H9 (cell line): Measurements from ENCODE around the gene NR2F2. TPM values are rescaled to one million over a fixed set of nuclear protein-coding genes. Genes with fewer than 3 reads are reported as not detected.

Experiments used
- DNase-seq: peaks from one replicate; pipeline ENCODE4 v3.0.0-alpha.2; 2017
- H2AFZ ChIP-seq: one replicate; pipeline ENCODE4 v1.6.1; 2013; ENCODE audit warnings: mild to moderate bottlenecking, low read length, control low read depth, moderate library complexity
- H2AK5ac ChIP-seq: 2 replicates; pipeline ENCODE4 v1.6.1; 2013; ENCODE audit warnings: low read length, control low read depth, mixed read lengths; ENCODE audit not compliant: insufficient read length
- H2BK120ac ChIP-seq: one replicate; pipeline ENCODE4 v1.6.1; 2013; ENCODE audit warnings: low read depth, mild to moderate bottlenecking, low read length, control low read depth, inconsistent platforms; ENCODE audit not compliant: poor library complexity, severe bottlenecking
- H2BK12ac ChIP-seq: 2 replicates; pipeline ENCODE4 v1.6.1; 2013; ENCODE audit warnings: low read length, control low read depth, mixed read lengths, low read depth; ENCODE audit not compliant: insufficient read length
- H2BK15ac ChIP-seq: 2 replicates; pipeline ENCODE4 v1.6.1; 2013; ENCODE audit warnings: low read depth, low read length, control low read depth
- H2BK20ac ChIP-seq: one replicate; pipeline ENCODE4 v1.6.1; 2013; ENCODE audit warnings: low read depth, mild to moderate bottlenecking, low read length, control low read depth, inconsistent platforms; ENCODE audit not compliant: poor library complexity, severe bottlenecking
- H2BK5ac ChIP-seq: 2 replicates; pipeline ENCODE4 v1.6.1; 2013; ENCODE audit warnings: low read length, control low read depth, mixed read lengths; ENCODE audit not compliant: insufficient read length
- H3K14ac ChIP-seq: 2 replicates; pipeline ENCODE4 v1.6.1; 2013; ENCODE audit warnings: low read length, control low read depth; ENCODE audit not compliant: insufficient read depth
- H3K18ac ChIP-seq: 2 replicates; pipeline ENCODE4 v1.6.1; 2013; ENCODE audit warnings: low read depth, mild to moderate bottlenecking, mixed read lengths, low read length, control low read depth; ENCODE audit not compliant: insufficient read length
- H3K23ac ChIP-seq: 2 replicates; pipeline ENCODE4 v1.6.1; 2013; ENCODE audit warnings: low read length, control low read depth, mixed read lengths, low read depth; ENCODE audit not compliant: insufficient read length
- H3K23me2 ChIP-seq: 2 replicates; pipeline ENCODE4 v1.6.1; 2013; ENCODE audit warnings: low read depth, mild to moderate bottlenecking, mixed read lengths, low read length, control low read depth; ENCODE audit not compliant: insufficient read length, poor library complexity, severe bottlenecking
- H3K27ac ChIP-seq: 2 replicates; pipeline ENCODE4 v1.5.1; 2013; ENCODE audit warnings: low read length, control low read depth, mixed read lengths, low read depth; ENCODE audit not compliant: insufficient read length
- H3K27me3 ChIP-seq: 2 replicates; pipeline ENCODE4 v1.6.1; 2013; ENCODE audit warnings: low read length, control low read depth, inconsistent platforms; ENCODE audit not compliant: insufficient read depth
- H3K4ac ChIP-seq: 2 replicates; pipeline ENCODE4 v1.6.1; 2013; ENCODE audit warnings: low read depth, mild to moderate bottlenecking, control low read depth, inconsistent platforms, low read length, moderate library complexity
- H3K4me1 ChIP-seq: 2 replicates; pipeline ENCODE4 v1.6.1; 2013; ENCODE audit warnings: low read length, control low read depth, inconsistent platforms; ENCODE audit not compliant: insufficient read depth
- H3K4me2 ChIP-seq: 2 replicates; pipeline ENCODE4 v1.6.1; 2013; ENCODE audit warnings: low read length, control low read depth, mixed read lengths; ENCODE audit not compliant: insufficient read length, insufficient read depth
- H3K56ac ChIP-seq: 2 replicates; pipeline ENCODE4 v1.6.1; 2013; ENCODE audit warnings: low read depth, mild to moderate bottlenecking, mixed read lengths, low read length, control low read depth; ENCODE audit not compliant: insufficient read length
- H3K79me1 ChIP-seq: 2 replicates; pipeline ENCODE4 v1.6.1; 2013; ENCODE audit warnings: low read depth, mild to moderate bottlenecking, moderate library complexity, low read length, control low read depth, inconsistent platforms; ENCODE audit not compliant: insufficient read depth, poor library complexity, severe bottlenecking
- H3K79me2 ChIP-seq: 2 replicates; pipeline ENCODE4 v1.6.1; 2013; ENCODE audit warnings: low read length, control low read depth, inconsistent platforms; ENCODE audit not compliant: insufficient read depth
- H3K9ac ChIP-seq: 2 replicates; pipeline ENCODE4 v1.6.1; 2013; ENCODE audit warnings: low read length, control low read depth, mixed read lengths; ENCODE audit not compliant: insufficient read length; ENCODE audit errors: extremely low read depth
- H3K9me3 ChIP-seq: one replicate; pipeline ENCODE4 v1.6.1; 2013; ENCODE audit warnings: low read depth, low read length, inconsistent platforms; ENCODE audit not compliant: control insufficient read depth
- H3T11ph ChIP-seq: one replicate; pipeline ENCODE4 v1.6.1; 2013; ENCODE audit warnings: mild to moderate bottlenecking, low read length, control low read depth, inconsistent platforms
- H4K20me1 ChIP-seq: one replicate; pipeline ENCODE4 v1.6.1; 2013; ENCODE audit not compliant: control insufficient read depth, insufficient read length, insufficient read depth
- H4K5ac ChIP-seq: 2 replicates; pipeline ENCODE4 v1.6.1; 2013; ENCODE audit warnings: low read depth, mild to moderate bottlenecking, mixed read lengths, low read length, control low read depth; ENCODE audit not compliant: insufficient read length
- H4K8ac ChIP-seq: replicated peaks from 2 replicates; pipeline ENCODE4 v1.6.1; 2013; ENCODE audit warnings: low read length, control low read depth, mixed read lengths, low read depth; ENCODE audit not compliant: insufficient read length
- H4K91ac ChIP-seq: 2 replicates; pipeline ENCODE4 v1.6.1; 2013; ENCODE audit warnings: low read depth, mild to moderate bottlenecking, moderate library complexity, mixed read lengths, low read length, control low read depth; ENCODE audit not compliant: insufficient read length
- H3K27ac Mint-ChIP-seq, 3 experiments: 2 replicates in 2 of 3; 3 replicates in 1 of 3; pipeline ENCODE4 v1.8.0; 2020 to 2021; ENCODE audit warnings: mixed read lengths in 3 of 3, mild to moderate bottlenecking in 1 of 3, moderate library complexity in 1 of 3
- H3K27me3 Mint-ChIP-seq: 2 replicates; pipeline ENCODE4 v1.8.0; 2021; ENCODE audit warnings: low read depth, mild to moderate bottlenecking, moderate library complexity, mixed read lengths
- H3K36me3 Mint-ChIP-seq, 3 experiments: 2 replicates in 2 of 3; 3 replicates in 1 of 3; pipeline ENCODE4 v1.8.0; 2020 to 2021; ENCODE audit warnings: low read depth in 3 of 3, mixed read lengths in 3 of 3; ENCODE audit not compliant: insufficient read depth in 1 of 3
- H3K4me1 Mint-ChIP-seq, 2 experiments: 2 replicates each; pipeline ENCODE4 v1.8.0; 2020; ENCODE audit warnings: mixed read lengths in 2 of 2
- H3K4me3 Mint-ChIP-seq, 2 experiments: 2 replicates in 1 of 2; 3 replicates in 1 of 2; pipeline ENCODE4 v1.8.0; 2020 to 2021; ENCODE audit warnings: mild to moderate bottlenecking in 2 of 2, mixed read lengths in 2 of 2, moderate library complexity in 1 of 2
- H3K9me3 Mint-ChIP-seq, 2 experiments: 2 replicates in 1 of 2; 3 replicates in 1 of 2; pipeline ENCODE4 v1.8.0; 2020; ENCODE audit warnings: mild to moderate bottlenecking in 2 of 2, mixed read lengths in 2 of 2, moderate library complexity in 1 of 2
- WGBS: extraction: QIAGEN DNeasy Blood & Tissue Kit; methylation state at CpG from one replicate; pipeline ENCODE4 v1.1.7; 2013; ENCODE audit warnings: missing lambda C conversion rate, low lambda C conversion rate, mixed read lengths; ENCODE audit not compliant: insufficient read length; ENCODE audit errors: extremely low coverage; 5-methylcytosine and 5-hydroxymethylcytosine counted together
- total RNA-seq: library from RNA; stranded (reverse); gene quantifications from 2 replicates; pipeline ENCODE4 v1.2.1, GENCODE V29; 2021
- TF ChIP-seq, protein P1 (sequence below): fragments of 200-600 bp; sonication (generic); conservative IDR thresholded peaks from 3 replicates; pipeline ENCODE4 v1.8.0; 2021; ENCODE audit warnings: antibody characterized with exemption, mild to moderate bottlenecking

The NR2F2 gene
- total RNA-seq, 1 experiment from 2014 or later: 0.24 TPM

DNA sequence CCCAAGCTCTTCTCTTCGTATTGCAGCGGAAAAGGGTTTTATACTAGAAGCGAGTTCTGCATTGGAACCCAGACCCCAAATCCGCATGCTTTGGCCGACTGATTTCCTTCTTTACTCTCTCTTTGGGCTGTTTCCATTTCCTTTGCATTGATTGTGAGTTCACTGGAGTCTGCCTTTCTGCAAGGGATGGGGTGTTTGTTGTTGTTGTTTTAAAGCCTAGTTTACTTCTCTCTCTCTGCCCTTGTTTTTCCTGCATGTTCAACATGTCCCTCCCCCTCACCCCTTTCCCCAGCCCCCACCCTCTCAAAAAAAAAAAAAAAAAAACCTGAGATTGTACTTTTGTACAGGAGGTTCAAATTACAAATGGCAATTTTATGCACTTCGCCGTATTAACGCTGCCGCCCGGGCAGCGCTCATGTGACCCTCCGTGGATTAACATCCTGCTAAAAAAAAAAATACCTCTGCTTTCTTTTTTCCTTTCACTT is 2.2 kb downstream of the NR2F2 start:
- H4K91ac ChIP-seq: no peak overlapping the region
- Mint-ChIP-seq H3K27me3 (peaks cover 95% of the 10 kb centered on the region), H3K4me3 (peak overlapping the region; percentile 26 to 72; a peak in 4 of 5 replicates), H3K36me3 (no peaks in the 10 kb centered on the region), H3K9me3 (peaks cover 2 to 8% of the 10 kb centered on the region in 2 experiments; a peak in 3 of 5 replicates), H3K4me1 (peaks cover 37 to 70% of the 10 kb centered on the region in 2 experiments), H3K27ac (no peak overlapping the region)
- H3T11ph ChIP-seq: no peak overlapping the region
- no peak overlapping the region for H2BK20ac ChIP-seq
- TF ChIP-seq, protein P1, sequence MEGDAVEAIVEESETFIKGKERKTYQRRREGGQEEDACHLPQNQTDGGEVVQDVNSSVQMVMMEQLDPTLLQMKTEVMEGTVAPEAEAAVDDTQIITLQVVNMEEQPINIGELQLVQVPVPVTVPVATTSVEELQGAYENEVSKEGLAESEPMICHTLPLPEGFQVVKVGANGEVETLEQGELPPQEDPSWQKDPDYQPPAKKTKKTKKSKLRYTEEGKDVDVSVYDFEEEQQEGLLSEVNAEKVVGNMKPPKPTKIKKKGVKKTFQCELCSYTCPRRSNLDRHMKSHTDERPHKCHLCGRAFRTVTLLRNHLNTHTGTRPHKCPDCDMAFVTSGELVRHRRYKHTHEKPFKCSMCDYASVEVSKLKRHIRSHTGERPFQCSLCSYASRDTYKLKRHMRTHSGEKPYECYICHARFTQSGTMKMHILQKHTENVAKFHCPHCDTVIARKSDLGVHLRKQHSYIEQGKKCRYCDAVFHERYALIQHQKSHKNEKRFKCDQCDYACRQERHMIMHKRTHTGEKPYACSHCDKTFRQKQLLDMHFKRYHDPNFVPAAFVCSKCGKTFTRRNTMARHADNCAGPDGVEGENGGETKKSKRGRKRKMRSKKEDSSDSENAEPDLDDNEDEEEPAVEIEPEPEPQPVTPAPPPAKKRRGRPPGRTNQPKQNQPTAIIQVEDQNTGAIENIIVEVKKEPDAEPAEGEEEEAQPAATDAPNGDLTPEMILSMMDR: no peak
- H3K27ac ChIP-seq: no peak overlapping the region
- H3K56ac ChIP-seq: no peak overlapping the region
- no peak overlapping the region for H3K4ac ChIP-seq
- no peaks in the 10 kb centered on the region for H4K20me1 ChIP-seq
- peak overlapping the region; percentile 6 for H3K4me2 ChIP-seq
- H3K27me3 ChIP-seq: peaks cover 86% of the 10 kb centered on the region
- WGBS: no CpG with 5 or more reads among the region's 12 CpGs
- H3K23me2 ChIP-seq: peaks cover 12% of the 10 kb centered on the region
- no peaks in the 10 kb centered on the region for H3K79me1 ChIP-seq
- no peak overlapping the region for H4K5ac ChIP-seq
- H3K14ac ChIP-seq: no peak overlapping the region
- H2BK12ac ChIP-seq: no peak overlapping the region
- no peak overlapping the region for H2AK5ac ChIP-seq
- H2AFZ ChIP-seq: no peak overlapping the region
- no peaks in the 10 kb centered on the region for H3K9me3 ChIP-seq
- H3K79me2 ChIP-seq: no peaks in the 10 kb centered on the region
- no peak overlapping the region for H2BK15ac ChIP-seq
- no peak overlapping the region for H2BK120ac ChIP-seq
- H4K8ac ChIP-seq: no peak overlapping the region
- no peak overlapping the region for H2BK5ac ChIP-seq
- H3K18ac ChIP-seq: no peak overlapping the region
- no peak for DNase-seq
- peaks cover 11% of the 10 kb centered on the region; the same call in 1 of the 2 replicates for H3K4me1 ChIP-seq
- no peak overlapping the region for H3K23ac ChIP-seq
- no peak overlapping the region for H3K9ac ChIP-seq
